ENCODE data around the gene ZNF81.
A peak's percentile ranks its signal among the peaks of the same experiment; 100 is the strongest.
"Not testable (repeated sequence)": the region's sequence is repeated elsewhere in the genome, so short reads cannot be mapped to it uniquely, and the experiment has no call there.

ZNF81 gene

DNA sequence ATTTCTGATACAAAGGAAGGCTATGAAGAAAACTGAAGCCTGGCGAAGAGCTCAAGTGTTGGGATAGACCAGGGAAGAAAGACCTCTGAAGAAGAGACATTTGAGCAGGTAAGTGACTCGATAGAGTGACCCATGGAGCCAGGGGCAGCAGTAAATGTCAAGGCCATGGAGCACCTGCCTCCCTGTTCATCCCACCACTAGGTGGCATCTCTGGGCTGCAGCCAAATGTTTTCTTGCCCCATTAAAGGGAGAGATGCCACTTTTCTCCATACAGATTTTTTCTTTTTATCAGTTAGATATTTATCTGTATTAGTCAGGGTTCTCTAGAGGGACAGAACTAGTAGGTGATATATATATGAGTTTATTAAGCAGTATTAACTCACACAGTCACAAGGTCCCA is 4.9 kb upstream of the ZNF81 start:
- H3K27ac ChIP-seq = no peak overlapping the region
- TF ChIP-seq ZFX (IDR thresholded peaks at IDR 0.05) = no peak
- TF ChIP-seq, protein P1, sequence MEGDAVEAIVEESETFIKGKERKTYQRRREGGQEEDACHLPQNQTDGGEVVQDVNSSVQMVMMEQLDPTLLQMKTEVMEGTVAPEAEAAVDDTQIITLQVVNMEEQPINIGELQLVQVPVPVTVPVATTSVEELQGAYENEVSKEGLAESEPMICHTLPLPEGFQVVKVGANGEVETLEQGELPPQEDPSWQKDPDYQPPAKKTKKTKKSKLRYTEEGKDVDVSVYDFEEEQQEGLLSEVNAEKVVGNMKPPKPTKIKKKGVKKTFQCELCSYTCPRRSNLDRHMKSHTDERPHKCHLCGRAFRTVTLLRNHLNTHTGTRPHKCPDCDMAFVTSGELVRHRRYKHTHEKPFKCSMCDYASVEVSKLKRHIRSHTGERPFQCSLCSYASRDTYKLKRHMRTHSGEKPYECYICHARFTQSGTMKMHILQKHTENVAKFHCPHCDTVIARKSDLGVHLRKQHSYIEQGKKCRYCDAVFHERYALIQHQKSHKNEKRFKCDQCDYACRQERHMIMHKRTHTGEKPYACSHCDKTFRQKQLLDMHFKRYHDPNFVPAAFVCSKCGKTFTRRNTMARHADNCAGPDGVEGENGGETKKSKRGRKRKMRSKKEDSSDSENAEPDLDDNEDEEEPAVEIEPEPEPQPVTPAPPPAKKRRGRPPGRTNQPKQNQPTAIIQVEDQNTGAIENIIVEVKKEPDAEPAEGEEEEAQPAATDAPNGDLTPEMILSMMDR (conservative IDR thresholded peaks at IDR 0.05) = peak; percentile 76

DNA sequence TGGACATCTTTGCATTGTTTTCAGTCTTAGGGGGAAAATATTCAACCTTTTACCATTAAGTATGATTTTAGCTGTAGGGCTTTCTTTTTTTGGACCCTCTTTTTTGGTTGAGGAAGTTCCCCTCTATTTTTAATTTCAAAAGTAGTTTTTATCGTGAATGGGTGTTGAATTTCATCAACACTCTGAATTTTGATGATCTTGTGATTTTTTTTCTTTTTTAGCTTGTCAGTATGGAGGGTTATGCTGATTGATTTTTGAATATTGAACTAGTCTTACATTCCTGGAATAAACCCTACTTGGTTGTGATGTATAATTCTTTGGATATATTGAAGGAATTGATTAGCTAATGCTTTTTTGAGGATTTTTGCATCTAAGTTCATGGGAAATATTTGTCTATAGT is 1.7 kb downstream of the ZNF81 start:
- no peak overlapping the region for H3K27ac ChIP-seq
- TF ChIP-seq ZFX (IDR thresholded peaks at IDR 0.05) = no peak
- TF ChIP-seq, protein P1 (conservative IDR thresholded peaks at IDR 0.05) = no peak

DNA sequence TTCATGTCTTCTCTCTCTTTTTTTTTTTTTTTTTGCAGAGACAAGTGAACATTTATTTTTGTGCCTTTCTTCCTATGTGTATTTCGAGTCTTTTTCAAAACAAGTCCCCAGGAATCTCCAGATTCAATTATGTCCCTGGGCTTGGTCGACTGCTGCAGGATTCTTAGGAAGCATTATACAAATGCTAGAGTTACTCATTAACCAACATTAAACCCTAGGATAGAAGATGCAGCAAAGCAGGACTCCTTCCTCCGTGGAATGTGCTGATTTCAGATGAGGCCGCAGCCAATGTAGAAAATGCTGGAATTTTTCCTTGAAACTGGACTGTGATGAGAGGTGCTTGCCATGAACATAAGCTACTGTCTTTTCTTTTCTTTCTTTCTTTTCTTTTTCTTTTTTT is 3.4 kb downstream of the ZNF81 start:
- no peak overlapping the region for H3K27ac ChIP-seq

GRCh38 chrX:47843363-47843762 is 6.7 kb downstream of the ZNF81 start:
- no peak for TF ChIP-seq ZFX (IDR thresholded peaks at IDR 0.05)
- TF ChIP-seq, protein P1 (conservative IDR thresholded peaks at IDR 0.05) = no peak
- no peak overlapping the region for H3K27ac ChIP-seq

More for the DNA sequence above, 3.4 kb downstream of the ZNF81 start:
- TF ChIP-seq ZFX (IDR thresholded peaks at IDR 0.05) = no peak
- TF ChIP-seq, protein P1 (conservative IDR thresholded peaks at IDR 0.05) = no peak

DNA sequence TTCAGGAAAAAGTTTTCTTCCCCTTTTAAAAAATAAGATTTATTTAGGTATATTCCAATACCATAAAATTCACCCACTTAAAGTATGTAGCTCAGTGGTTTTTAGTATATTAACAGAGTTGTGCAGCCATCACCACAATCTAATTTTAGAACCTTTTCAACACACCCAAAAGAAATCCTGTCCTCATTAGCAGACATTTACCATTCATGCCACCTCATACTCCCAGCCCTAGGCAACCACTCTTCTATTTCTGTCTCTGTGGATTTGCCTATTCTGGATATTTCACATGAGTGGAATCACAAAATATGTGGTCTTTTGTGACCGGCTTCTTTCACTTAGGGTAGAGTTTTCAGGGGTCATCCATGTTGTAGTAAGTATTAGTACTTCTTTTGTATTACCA is 7.4 kb downstream of the ZNF81 start:
- no peak for TF ChIP-seq ZFX (IDR thresholded peaks at IDR 0.05)
- TF ChIP-seq, protein P1 (conservative IDR thresholded peaks at IDR 0.05) = no peak
- no peak overlapping the region for H3K27ac ChIP-seq

DNA sequence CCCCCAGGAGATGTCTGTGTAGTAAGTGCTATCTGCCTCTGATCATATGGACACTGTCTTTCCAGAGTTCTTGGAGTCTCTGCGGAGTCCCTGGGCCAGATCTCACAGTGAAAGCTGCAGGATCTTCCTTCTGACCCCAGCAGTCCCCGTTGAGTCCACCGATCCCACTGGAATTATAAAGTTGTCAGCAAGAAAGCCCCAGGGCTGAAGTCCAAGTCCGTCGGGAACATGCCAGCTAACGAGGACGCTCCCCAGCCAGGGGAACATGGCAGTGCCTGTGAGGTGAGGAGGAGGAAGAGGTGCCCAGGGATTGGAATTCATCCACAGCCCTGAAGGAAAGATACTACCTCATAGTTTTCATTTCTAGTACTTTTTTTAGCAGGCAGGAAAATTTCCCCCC is 9.3 kb downstream of the ZNF81 start:
- H3K27ac ChIP-seq = no peak overlapping the region
- no peak for TF ChIP-seq ZFX (IDR thresholded peaks at IDR 0.05)
- TF ChIP-seq, protein P1 (conservative IDR thresholded peaks at IDR 0.05) = no peak

DNA sequence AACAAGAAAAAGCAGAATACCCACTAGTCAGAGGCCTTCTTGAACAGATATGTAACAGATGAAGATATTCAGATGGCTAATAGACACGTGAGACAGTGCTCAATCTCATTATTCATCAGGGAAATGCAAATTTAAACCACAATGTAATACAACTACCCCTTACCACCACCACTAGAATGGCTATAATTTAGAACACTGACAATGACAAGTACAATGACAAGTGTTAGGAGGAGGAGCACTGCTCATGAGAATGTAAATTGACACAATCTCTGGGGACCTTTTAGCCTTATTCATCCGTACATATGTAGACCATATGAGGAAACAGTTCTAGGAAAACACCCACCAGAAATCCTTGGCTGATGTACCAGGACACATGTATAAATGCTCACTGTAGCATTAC is 13.1 kb downstream of the ZNF81 start:
- no peak overlapping the region for H3K27ac ChIP-seq
- no peak for TF ChIP-seq ZFX (IDR thresholded peaks at IDR 0.05)
- TF ChIP-seq, protein P1 (conservative IDR thresholded peaks at IDR 0.05) = no peak

GRCh38 chrX:47850389-47850788 is 13.7 kb downstream of the ZNF81 start:
- not testable (repeated sequence) for H3K27ac ChIP-seq

Data from C4-2B (cell line).